PC-3 (cell line): ENCODE data around the gene GABRD. TPM values are rescaled to one million over a fixed set of nuclear protein-coding genes. Genes with fewer than 3 reads are reported as not detected.

Experiments used
- ATAC-seq: fragments of 200-7000 bp; cut with Tn5 transposase; 2 replicates; pipeline ENCODE4 v1.9.1; 2020; ENCODE audit warnings: mild to moderate bottlenecking, moderate library complexity
- BruUV-seq: library from RNA; stranded (reverse); fragments of 400-500 nt; replicated peaks from 2 replicates; lab custom pipeline; 2021; lab: Mats Ljungman, UMichigan
- CTCF ChIA-PET: fragments of 300-600 bp; sonication (Branson Sonifier 250); formaldehyde crosslinking; loops from one replicate; lab custom pipeline; 2022; ENCODE audit warnings: antibody characterized with exemption; lab: Charles Lee
- POLR2A ChIA-PET: fragments of 300-600 bp; sonication (Branson Sonifier 250); formaldehyde crosslinking; loops from one replicate; lab custom pipeline; 2022; ENCODE audit warnings: antibody characterized with exemption; ENCODE audit not compliant: unreplicated experiment; lab: Charles Lee
- DNase-seq: peaks from one replicate; pipeline ENCODE4 v3.0.0-alpha.2; 2015
- H2AFZ ChIP-seq: fragments of 300-600 bp; sonication (generic); 2 replicates; pipeline ENCODE4 v1.6.0; 2016; ENCODE audit warnings: antibody characterized with exemption, low read length
- H3F3A ChIP-seq: fragments of 300-600 bp; sonication (generic); one replicate; pipeline ENCODE4 v1.6.0; 2017; ENCODE audit warnings: antibody characterized with exemption, low read length, control low read depth, mild to moderate bottlenecking; ENCODE audit not compliant: unreplicated experiment
- H3K27ac ChIP-seq: fragments of 300-600 bp; sonication (generic); 2 replicates; pipeline ENCODE4 v1.5.1; 2016; ENCODE audit warnings: mild to moderate bottlenecking, low read length
- H3K27me3 ChIP-seq: fragments of 300-600 bp; sonication (generic); 2 replicates; pipeline ENCODE4 v1.6.1; 2016; ENCODE audit warnings: low read length, mixed read lengths
- H3K36me3 ChIP-seq: fragments of 300-600 bp; sonication (generic); 2 replicates; pipeline ENCODE4 v1.6.1; 2016; ENCODE audit warnings: low read depth, mixed run types, low read length, mixed read lengths
- H3K4me1 ChIP-seq: fragments of 300-600 bp; sonication (generic); 2 replicates; pipeline ENCODE4 v1.5.1; 2016; ENCODE audit warnings: low read length; ENCODE audit not compliant: insufficient read depth
- H3K4me2 ChIP-seq: fragments of 300-600 bp; sonication (generic); 2 replicates; pipeline ENCODE4 v1.6.0; 2016; ENCODE audit warnings: low read length
- H3K4me3 ChIP-seq: fragments of 300-600 bp; sonication (generic); 2 replicates; pipeline ENCODE4 v1.5.1; 2016; ENCODE audit warnings: mild to moderate bottlenecking, low read length, mixed read lengths
- H3K79me2 ChIP-seq: fragments of 300-600 bp; sonication (generic); 2 replicates; pipeline ENCODE4 v1.6.1; 2017; ENCODE audit warnings: low read length, mixed read lengths
- H3K9ac ChIP-seq: fragments of 300-600 bp; sonication (generic); 2 replicates; pipeline ENCODE4 v1.6.0; 2016; ENCODE audit warnings: mild to moderate bottlenecking, low read length
- H3K9me2 ChIP-seq: fragments of 300-600 bp; sonication (generic); replicated peaks from 2 replicates; pipeline ENCODE4 v1.6.1; 2016; ENCODE audit warnings: mixed run types, low read length, mixed read lengths
- H3K9me3 ChIP-seq: fragments of 300-600 bp; sonication (generic); 2 replicates; pipeline ENCODE4 v1.6.1; 2016; ENCODE audit warnings: low read length, mixed read lengths
- H4K20me1 ChIP-seq: fragments of 300-600 bp; sonication (generic); 2 replicates; pipeline ENCODE4 v1.6.1; 2016; ENCODE audit warnings: low read length, mixed read lengths
- EZH2 ChIP-seq: fragments of 300-600 bp; sonication (generic); IDR thresholded peaks from one replicate; pipeline ENCODE4 v1.6.1; 2017; ENCODE audit warnings: antibody characterized with exemption, mild to moderate bottlenecking, low read length; ENCODE audit not compliant: unreplicated experiment
- EZH2phosphoT487 ChIP-seq: fragments of 300-600 bp; sonication (generic); IDR thresholded peaks from 2 replicates; pipeline ENCODE4 v1.6.1; 2018; ENCODE audit warnings: mild to moderate bottlenecking, antibody characterized with exemption, low read length, borderline replicate concordance
- intact Hi-C: fragments of 100-400 bp; cut with micrococcal nuclease; formaldehyde crosslinking; loops from 2 replicates; pipeline ENCODE4 v1.9.0; 2023
- total RNA-seq: library from RNA; depleted of rRNA; stranded (reverse); fragments of >200 nt; gene quantifications from 2 replicates; pipeline ENCODE4 v1.2.3, GENCODE V29; 2014
- TF ChIP-seq, protein P1 (sequence below): fragments of 300-600 bp; sonication (generic); conservative IDR thresholded peaks from 2 replicates; pipeline ENCODE4 v1.5.1; 2017; ENCODE audit warnings: antibody characterized with exemption, low read depth, mild to moderate bottlenecking, low read length

The GABRD gene
- total RNA-seq, 1 experiment from 2014 or later = not detected

GRCh38 chr1:2031546-2032540, 12.7 kb downstream of the GABRD start:
- ATAC-seq (peak; percentile 22; the same call in 1 of the 2 replicates), DNase-seq (no peak)
- Histone ChIP-seq H3F3A (no peaks in the 10 kb centered on the region), H3K36me3 (no peaks in the 10 kb centered on the region), H3K4me3 (no peak overlapping the region), H3K9ac (no peak overlapping the region), H3K79me2 (no peaks in the 10 kb centered on the region), H3K9me3 (no peaks in the 10 kb centered on the region), H2AFZ (no peak overlapping the region), H3K4me2 (no peak overlapping the region), H3K27ac (no peak overlapping the region), H3K9me2 (no peaks in the 10 kb centered on the region), H3K4me1 (no peaks in the 10 kb centered on the region), H4K20me1 (no peaks in the 10 kb centered on the region), H3K27me3 (0 out of 2 replicates have a peak, but pooled peaks cover 3% of the 10 kb centered on the region)
- intact Hi-C loops = no loop called here
- ChIA-PET POLR2A (no interaction called here), CTCF (no interaction called here)
- TF ChIP-seq EZH2 (no peak), EZH2phosphoT487 (no peak)
- TF ChIP-seq, protein P1, sequence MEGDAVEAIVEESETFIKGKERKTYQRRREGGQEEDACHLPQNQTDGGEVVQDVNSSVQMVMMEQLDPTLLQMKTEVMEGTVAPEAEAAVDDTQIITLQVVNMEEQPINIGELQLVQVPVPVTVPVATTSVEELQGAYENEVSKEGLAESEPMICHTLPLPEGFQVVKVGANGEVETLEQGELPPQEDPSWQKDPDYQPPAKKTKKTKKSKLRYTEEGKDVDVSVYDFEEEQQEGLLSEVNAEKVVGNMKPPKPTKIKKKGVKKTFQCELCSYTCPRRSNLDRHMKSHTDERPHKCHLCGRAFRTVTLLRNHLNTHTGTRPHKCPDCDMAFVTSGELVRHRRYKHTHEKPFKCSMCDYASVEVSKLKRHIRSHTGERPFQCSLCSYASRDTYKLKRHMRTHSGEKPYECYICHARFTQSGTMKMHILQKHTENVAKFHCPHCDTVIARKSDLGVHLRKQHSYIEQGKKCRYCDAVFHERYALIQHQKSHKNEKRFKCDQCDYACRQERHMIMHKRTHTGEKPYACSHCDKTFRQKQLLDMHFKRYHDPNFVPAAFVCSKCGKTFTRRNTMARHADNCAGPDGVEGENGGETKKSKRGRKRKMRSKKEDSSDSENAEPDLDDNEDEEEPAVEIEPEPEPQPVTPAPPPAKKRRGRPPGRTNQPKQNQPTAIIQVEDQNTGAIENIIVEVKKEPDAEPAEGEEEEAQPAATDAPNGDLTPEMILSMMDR = no peak
- no TSS peak for BruUV-seq

DNA sequence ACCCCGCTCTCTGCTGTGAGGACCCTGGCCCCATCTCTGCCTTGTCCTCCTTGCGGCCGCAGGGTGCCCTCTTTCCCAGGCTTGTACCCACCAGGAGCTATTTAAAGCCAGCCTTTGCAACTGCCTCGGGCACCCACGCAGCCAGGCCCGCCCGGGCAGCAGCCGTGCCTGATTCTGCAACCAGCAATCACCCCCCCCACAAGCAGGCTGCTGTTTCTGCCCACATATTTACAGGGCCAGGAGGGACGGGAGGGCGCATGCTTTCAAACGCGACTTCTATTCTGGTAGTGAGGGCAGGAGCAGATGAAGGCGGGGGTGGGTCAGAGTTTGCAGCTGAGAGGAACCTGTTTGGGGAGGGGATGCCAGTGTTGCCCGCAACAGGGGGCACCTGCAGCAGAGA, 13.6 kb downstream of the GABRD start:
- H3K27ac ChIP-seq = no peak overlapping the region
- H3K4me1 ChIP-seq = no peaks in the 10 kb centered on the region
- ATAC-seq (no peak), DNase-seq (no peak)
- no peak overlapping the region for H3K9ac ChIP-seq
- no peak overlapping the region for H2AFZ ChIP-seq
- no peaks in the 10 kb centered on the region for H3K9me3 ChIP-seq
- H3K4me3 ChIP-seq = no peak overlapping the region
- no peaks in the 10 kb centered on the region for H3K36me3 ChIP-seq
- H3K79me2 ChIP-seq = no peaks in the 10 kb centered on the region
- H3K4me2 ChIP-seq = no peak overlapping the region
- no peaks in the 10 kb centered on the region for H3F3A ChIP-seq
- 0 out of 2 replicates have a peak, but pooled peaks cover 3% of the 10 kb centered on the region for H3K27me3 ChIP-seq
- H4K20me1 ChIP-seq = no peaks in the 10 kb centered on the region
- intact Hi-C loops = no loop called here
- BruUV-seq = no TSS peak
- POLR2A ChIA-PET = no interaction called here
- no peaks in the 10 kb centered on the region for H3K9me2 ChIP-seq
- TF ChIP-seq EZH2phosphoT487 = no peak
- TF ChIP-seq, protein P1 = no peak
- TF ChIP-seq EZH2 = no peak
- CTCF ChIA-PET = no interaction called here

DNA sequence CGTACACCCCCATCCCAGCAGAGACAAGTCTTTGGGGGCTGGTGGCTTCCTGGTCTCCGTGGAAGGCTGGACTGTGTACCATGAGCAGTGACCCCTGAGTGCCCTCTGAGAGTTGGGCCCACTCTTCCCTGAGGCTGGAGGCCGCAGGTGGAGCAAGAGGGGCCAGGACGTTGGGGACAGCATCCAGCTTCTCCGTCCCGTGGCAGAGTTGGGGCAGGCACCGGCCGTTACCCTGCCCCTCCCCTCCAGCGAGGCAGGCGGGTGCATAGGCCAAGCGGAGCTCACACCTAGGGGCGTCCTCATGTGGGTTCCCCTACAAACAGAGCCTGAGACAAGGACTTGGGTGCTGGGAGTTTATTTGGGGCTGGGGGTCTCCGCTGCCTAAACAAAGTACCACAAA, 14.0 kb downstream of the GABRD start:
- no peak overlapping the region for H3K4me3 ChIP-seq
- POLR2A ChIA-PET = no interaction called here
- H2AFZ ChIP-seq = no peak overlapping the region
- no peaks in the 10 kb centered on the region for H3K36me3 ChIP-seq
- 0 out of 2 replicates have a peak, but pooled peaks cover 3% of the 10 kb centered on the region for H3K27me3 ChIP-seq
- H4K20me1 ChIP-seq = no peaks in the 10 kb centered on the region
- H3K4me1 ChIP-seq = no peaks in the 10 kb centered on the region
- H3F3A ChIP-seq = no peaks in the 10 kb centered on the region
- BruUV-seq = no TSS peak
- no peak overlapping the region for H3K27ac ChIP-seq
- H3K9me2 ChIP-seq = no peaks in the 10 kb centered on the region
- TF ChIP-seq EZH2phosphoT487 (no peak), EZH2 (no peak)
- TF ChIP-seq, protein P1 = no peak
- intact Hi-C loops = no loop called here
- CTCF ChIA-PET = no interaction called here
- H3K79me2 ChIP-seq = no peaks in the 10 kb centered on the region
- no peaks in the 10 kb centered on the region for H3K9me3 ChIP-seq
- H3K9ac ChIP-seq = no peak overlapping the region
- no peak overlapping the region for H3K4me2 ChIP-seq
- DNase-seq = no peak
- ATAC-seq = no peak
